K562 (cell line): ENCODE data around the gene CACNA1I. TPM values are rescaled to one million over a fixed set of nuclear protein-coding genes. Genes with fewer than 3 reads are reported as not detected.

ENCODE experiments used
- ARNT ChIP-seq, 2 experiments: fragments of 450-650 bp; IDR thresholded peaks; 2 replicates each; pipeline ENCODE4 v1.6.1; 2016; ENCODE audit warnings: mild to moderate bottlenecking in 1 of 2
- BRF1 ChIP-seq: IDR thresholded peaks from 3 replicates; pipeline ENCODE4 v1.6.1; 2011; ENCODE audit warnings: borderline replicate concordance, mild to moderate bottlenecking; ENCODE audit not compliant: insufficient read length; ENCODE audit errors: extremely low read depth
- CREB1 ChIP-seq, 2 experiments: sonication (generic) in 1 of 2; formaldehyde crosslinking in 1 of 2; IDR thresholded peaks; 2 replicates each; pipeline versions ENCODE4 v1.6.1 to v1.8.0; 2012 to 2022; ENCODE audit warnings: inconsistent platforms in 1 of 2, mild to moderate bottlenecking in 1 of 2, missing genetic modification reagents in 1 of 2, moderate library complexity in 1 of 2
- E2F4 ChIP-seq: sonication (generic); formaldehyde crosslinking; IDR thresholded peaks from 2 replicates; pipeline ENCODE4 v1.8.0; 2022; ENCODE audit warnings: mild to moderate bottlenecking, low read depth, missing genetic modification reagents
- HEY1 ChIP-seq: fragments of 250-450 bp; sonication (Bioruptor Pico); IDR thresholded peaks from 2 replicates; pipeline ENCODE4 v1.5.0; 2020; ENCODE audit warnings: mild to moderate bottlenecking, moderate library complexity, borderline replicate concordance
- JUN ChIP-seq, 2 experiments: sonication (generic) in 1 of 2; formaldehyde crosslinking in 1 of 2; IDR thresholded peaks; 2 replicates each; pipeline versions ENCODE4 v1.6.1 to v1.8.0; 2012 to 2022; ENCODE audit warnings: borderline replicate concordance in 2 of 2, mild to moderate bottlenecking in 2 of 2, improper control_type of control experiment in 1 of 2, low read depth in 1 of 2, low read length in 1 of 2, missing genetic modification reagents in 1 of 2
- JUNB ChIP-seq: fragments of 450-650 bp; formaldehyde crosslinking; conservative IDR thresholded peaks from 2 replicates; pipeline ENCODE4 v1.4.0; 2020; ENCODE audit warnings: mild to moderate bottlenecking
- KDM4B ChIP-seq, 2 experiments: fragments of 450-650 bp in 1 of 2; sonication (generic) in 1 of 2; IDR thresholded peaks; 2 replicates each; pipeline ENCODE4 v1.6.1; 2016 to 2017; ENCODE audit warnings: borderline replicate concordance in 2 of 2, antibody characterized with exemption in 1 of 2, low read depth in 1 of 2, mild to moderate bottlenecking in 1 of 2
- KLF13 ChIP-seq: fragments of 450-650 bp; IDR thresholded peaks from 2 replicates; pipeline ENCODE4 v1.6.1; 2016; ENCODE audit warnings: missing genetic modification characterization, low read depth, mild to moderate bottlenecking, missing compliant biosample characterization, moderate library complexity, borderline replicate concordance
- MCM5 ChIP-seq: fragments of 450-650 bp; IDR thresholded peaks from 2 replicates; pipeline ENCODE4 v1.6.1; 2016; ENCODE audit warnings: low read depth
- MTF1 ChIP-seq: fragments of 250-450 bp; sonication (Bioruptor Pico); IDR thresholded peaks from 2 replicates; pipeline ENCODE4 v1.9.0; 2021; ENCODE audit warnings: moderate library complexity, mild to moderate bottlenecking, inconsistent platforms, borderline replicate concordance
- POLR2H ChIP-seq: IDR thresholded peaks from 2 replicates; pipeline ENCODE4 v1.6.1; 2016; ENCODE audit warnings: missing genetic modification characterization, low read depth, mild to moderate bottlenecking, control low read depth, missing compliant biosample characterization, moderate library complexity
- RBBP5 ChIP-seq: fragments of 200-600 bp; sonication (generic); IDR thresholded peaks from 2 replicates; pipeline ENCODE4 v1.6.1; 2012; ENCODE audit warnings: borderline replicate concordance, mild to moderate bottlenecking, low read length, control low read depth, inconsistent platforms; ENCODE audit not compliant: insufficient read depth, poor library complexity, severe bottlenecking
- SRF ChIP-seq, 2 experiments: fragments of 250-450, 450-650 bp in 1 of 2; sonication (Bioruptor Pico) in 1 of 2; sonication (generic) in 1 of 2; formaldehyde crosslinking; IDR thresholded peaks; 2 replicates each; pipeline versions ENCODE4 v1.5.0 to v1.5.1; 2020 to 2022; ENCODE audit warnings: mild to moderate bottlenecking in 1 of 2, missing genetic modification reagents in 1 of 2
- SUPT5H ChIP-seq: fragments of 450-650 bp; IDR thresholded peaks from 2 replicates; pipeline ENCODE4 v1.6.1; 2016
- TBP ChIP-seq: optimal IDR thresholded peaks from 2 replicates; pipeline ENCODE3; 2011; ENCODE audit warnings: low read depth, low read length, improper control_type of control experiment
- ZNF707 ChIP-seq: fragments of 250-450 bp; sonication (Bioruptor Pico); conservative IDR thresholded peaks from 2 replicates; pipeline ENCODE4 v1.8.0; 2022; ENCODE audit warnings: inconsistent platforms, mild to moderate bottlenecking, moderate library complexity
- ZNF76 ChIP-seq: fragments of 250-450 bp; sonication (Bioruptor Pico); IDR thresholded peaks from 2 replicates; pipeline ENCODE4 v1.4.0; 2020; ENCODE audit warnings: mild to moderate bottlenecking, moderate library complexity, borderline replicate concordance
- polyA plus RNA-seq, 8 experiments: library from polyadenylated mRNA; depleted of rRNA in 4 of 8; stranded (reverse) in 5 of 8; unstranded in 3 of 8; fragments of >200 nt; fragmentation: Nextera tagmentation in 2 of 8; fragmentation: Illumina TruSeq in 1 of 8; extraction: Ambion mirVana in 2 of 8; extraction: Trizol in 1 of 8; gene quantifications; 2 replicates each; pipeline versions ENCODE4 v1.2.1 to v1.2.3, GENCODE V29; 2011 to 2014; ENCODE audit warnings: inconsistent platforms in 1 of 8, missing spikeins in 1 of 8
- total RNA-seq, 7 experiments: library from RNA; depleted of rRNA in 6 of 7; stranded (reverse); fragments of >200 nt in 6 of 7; fragmentation: Illumina TruSeq in 2 of 7; extraction: Trizol in 2 of 7; gene quantifications; 2 replicates each; pipeline versions ENCODE4 v1.2.1 to v1.2.3, GENCODE V29; 2011 to 2021; ENCODE audit warnings: low replicate concordance in 1 of 7
- TF ChIP-seq, protein P1 (sequence below): fragments of 450-650 bp; formaldehyde crosslinking; IDR thresholded peaks from 2 replicates; pipeline ENCODE4 v1.4.0; 2020; ENCODE audit warnings: mild to moderate bottlenecking, moderate library complexity
- TF ChIP-seq, protein P2 (sequence below): fragments of 450-650 bp; IDR thresholded peaks from 2 replicates; pipeline ENCODE4 v1.6.1; 2016; ENCODE audit warnings: antibody characterized with exemption

CACNA1I gene
- total and polyA plus RNA-seq, 9 of the 15 experiments (the other 6 are each of a cell fraction or from before 2014, with no cell fraction given) = 0.01 to 0.79 (median 0.32) TPM; not detected in 1

DNA sequence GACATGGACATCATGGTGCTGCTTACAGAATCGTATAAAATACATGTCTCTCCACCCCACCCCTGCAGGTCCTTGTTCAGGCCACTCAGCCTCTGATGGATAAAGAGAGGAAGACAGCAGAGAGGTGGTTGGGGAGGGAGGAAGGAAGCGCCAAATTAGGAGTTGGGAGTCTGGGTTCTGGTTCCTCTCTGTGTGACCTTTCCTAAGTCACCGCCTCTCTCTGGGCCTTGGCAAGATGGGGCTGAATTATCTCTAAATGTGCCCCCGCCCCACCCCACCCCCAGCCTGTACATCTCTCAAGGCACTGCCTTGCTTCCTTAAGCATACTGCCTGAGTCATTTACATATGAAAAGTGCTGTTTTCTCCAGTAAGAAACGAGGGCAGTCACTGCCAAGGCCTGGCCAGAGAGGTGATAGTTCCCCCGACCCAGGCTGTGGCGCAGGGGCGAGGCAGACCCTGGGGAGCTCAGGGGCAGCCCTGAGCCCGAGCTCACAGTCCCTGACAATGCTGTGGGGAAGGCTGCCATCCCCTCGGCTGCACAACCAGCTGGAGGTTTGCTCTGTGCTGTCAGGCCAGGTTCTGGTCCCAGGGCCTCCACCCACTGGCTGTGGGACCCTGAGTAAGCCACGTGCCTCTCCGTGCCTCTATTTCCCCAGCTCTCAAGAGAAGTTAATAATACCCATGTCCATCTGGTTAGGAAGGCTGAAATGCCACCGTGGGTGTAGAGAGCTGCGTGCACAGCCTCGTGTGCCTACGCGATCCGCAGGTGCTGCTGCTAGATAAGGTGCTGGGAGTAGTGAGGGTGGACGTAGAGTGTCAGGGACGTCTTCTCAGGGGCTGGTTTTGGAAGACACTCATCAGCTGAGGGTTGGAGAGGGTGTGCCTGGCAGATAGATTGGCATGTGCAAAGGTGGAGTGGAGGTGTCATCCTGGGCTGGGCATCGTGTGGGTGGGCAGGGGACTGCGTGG lies 55.3 kb downstream of the CACNA1I start (continued):
- TF ChIP-seq, protein P1, sequence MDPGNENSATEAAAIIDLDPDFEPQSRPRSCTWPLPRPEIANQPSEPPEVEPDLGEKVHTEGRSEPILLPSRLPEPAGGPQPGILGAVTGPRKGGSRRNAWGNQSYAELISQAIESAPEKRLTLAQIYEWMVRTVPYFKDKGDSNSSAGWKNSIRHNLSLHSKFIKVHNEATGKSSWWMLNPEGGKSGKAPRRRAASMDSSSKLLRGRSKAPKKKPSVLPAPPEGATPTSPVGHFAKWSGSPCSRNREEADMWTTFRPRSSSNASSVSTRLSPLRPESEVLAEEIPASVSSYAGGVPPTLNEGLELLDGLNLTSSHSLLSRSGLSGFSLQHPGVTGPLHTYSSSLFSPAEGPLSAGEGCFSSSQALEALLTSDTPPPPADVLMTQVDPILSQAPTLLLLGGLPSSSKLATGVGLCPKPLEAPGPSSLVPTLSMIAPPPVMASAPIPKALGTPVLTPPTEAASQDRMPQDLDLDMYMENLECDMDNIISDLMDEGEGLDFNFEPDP (CRISPR knock-in tag) = no peak
- TF ChIP-seq POLR2H (tag) = no peak
- no peak for TF ChIP-seq MTF1 (CRISPR knock-in tag)
- no peak for TF ChIP-seq SUPT5H
- TF ChIP-seq, protein P2, sequence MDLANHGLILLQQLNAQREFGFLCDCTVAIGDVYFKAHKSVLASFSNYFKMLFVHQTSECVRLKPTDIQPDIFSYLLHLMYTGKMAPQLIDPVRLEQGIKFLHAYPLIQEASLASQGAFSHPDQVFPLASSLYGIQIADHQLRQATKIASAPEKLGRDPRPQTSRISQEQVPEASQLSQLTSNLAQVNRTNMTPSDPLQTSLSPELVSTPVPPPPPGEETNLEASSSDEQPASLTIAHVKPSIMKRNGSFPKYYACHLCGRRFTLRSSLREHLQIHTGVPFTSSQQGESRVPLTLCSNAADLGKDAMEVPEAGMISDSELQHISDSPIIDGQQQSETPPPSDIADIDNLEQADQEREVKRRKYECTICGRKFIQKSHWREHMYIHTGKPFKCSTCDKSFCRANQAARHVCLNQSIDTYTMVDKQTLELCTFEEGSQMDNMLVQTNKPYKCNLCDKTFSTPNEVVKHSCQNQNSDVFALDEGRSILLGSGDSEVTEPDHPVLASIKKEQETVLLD = peak; percentile 79
- TF ChIP-seq KLF13 (tag) = no peak
- TF ChIP-seq KDM4B (IDR thresholded peaks at IDR 0.05; ENCODE audit: borderline replicate concordance in 2 of 2, low read depth in 1 of 2) = no peak
- no peak for TF ChIP-seq JUNB (CRISPR knock-in tag)
- peak; percentile 36 for TF ChIP-seq RBBP5
- TF ChIP-seq CREB1 (IDR thresholded peaks at IDR 0.05) = peak; percentile 56; the same call in 1 of the 2 replicates
- peak; percentile 73 for TF ChIP-seq CREB1 (CRISPR knock-in tag; IDR thresholded peaks at IDR 0.05)
- TF ChIP-seq E2F4 = no peak
- TF ChIP-seq SRF (CRISPR knock-in tag; IDR thresholded peaks at IDR 0.05) = peak in 1 of 2 experiments; percentile 85; a peak in 2 of 4 replicates
- TF ChIP-seq HEY1 (CRISPR knock-in tag) = no peak
- no peak for TF ChIP-seq JUN (IDR thresholded peaks at IDR 0.05; ENCODE audit: borderline replicate concordance, low read depth, low read length)
- TF ChIP-seq JUN (CRISPR knock-in tag; IDR thresholded peaks at IDR 0.05; ENCODE audit: borderline replicate concordance) = no peak
- TF ChIP-seq ARNT (IDR thresholded peaks at IDR 0.05) = no peak
- peak; percentile 9 for TF ChIP-seq TBP
- TF ChIP-seq BRF1 = no peak
- TF ChIP-seq ZNF707 (CRISPR knock-in tag) = no peak
- TF ChIP-seq ZNF76 (CRISPR knock-in tag) = no peak
- no peak for TF ChIP-seq MCM5
